Mesendoderm (in vitro differentiated cells): ENCODE results near the gene KIAA0825.
A peak's percentile ranks its signal among the peaks of the same experiment; 100 is the strongest.

ENCODE experiments used
- DNase-seq: peaks from one replicate; pipeline ENCODE4 v3.0.0; 2013
- H2AK5ac ChIP-seq: 2 replicates; pipeline ENCODE4 v1.6.1; 2013; ENCODE audit warnings: low read length, inconsistent platforms
- H2BK120ac ChIP-seq: 2 replicates; pipeline ENCODE4 v1.6.1; 2013; ENCODE audit warnings: low read depth, mild to moderate bottlenecking, low read length, moderate library complexity, mixed read lengths
- H2BK15ac ChIP-seq: replicated peaks from 2 replicates; pipeline ENCODE4 v1.6.1; 2013; ENCODE audit warnings: low read depth, mild to moderate bottlenecking, moderate library complexity
- H2BK5ac ChIP-seq: 2 replicates; pipeline ENCODE4 v1.6.1; 2013; ENCODE audit warnings: low read length, inconsistent platforms
- H3K18ac ChIP-seq: 2 replicates; pipeline ENCODE4 v1.6.1; 2013; ENCODE audit warnings: mild to moderate bottlenecking, low read length, mixed read lengths
- H3K23ac ChIP-seq: one replicate; pipeline ENCODE4 v1.6.1; 2013; ENCODE audit warnings: low read length
- H3K27ac ChIP-seq: 2 replicates; pipeline ENCODE4 v1.5.1; 2013; ENCODE audit warnings: low read depth, mild to moderate bottlenecking, inconsistent platforms, low read length, moderate library complexity
- H3K27me3 ChIP-seq: 2 replicates; pipeline ENCODE4 v1.6.1; 2013; ENCODE audit warnings: low read length, control low read depth, mild to moderate bottlenecking, inconsistent platforms; ENCODE audit not compliant: insufficient read depth, poor library complexity
- H3K36me3 ChIP-seq: 2 replicates; pipeline ENCODE4 v1.6.1; 2013; ENCODE audit warnings: low read length, inconsistent platforms; ENCODE audit not compliant: control insufficient read depth, insufficient read depth
- H3K4ac ChIP-seq: one replicate; pipeline ENCODE4 v1.6.1; 2013; ENCODE audit warnings: low read depth, mild to moderate bottlenecking, low read length, moderate library complexity
- H3K4me1 ChIP-seq: 2 replicates; pipeline ENCODE4 v1.6.1; 2013; ENCODE audit warnings: low read depth, low read length, inconsistent platforms; ENCODE audit not compliant: control insufficient read depth
- H3K4me2 ChIP-seq: 2 replicates; pipeline ENCODE4 v1.6.1; 2013; ENCODE audit warnings: low read length
- H3K4me3 ChIP-seq: 2 replicates; pipeline ENCODE4 v1.5.1; 2013; ENCODE audit warnings: mild to moderate bottlenecking, low read length
- H3K56ac ChIP-seq: one replicate; pipeline ENCODE4 v1.6.1; 2013; ENCODE audit warnings: low read length
- H3K79me1 ChIP-seq: 2 replicates; pipeline ENCODE4 v1.6.1; 2013; ENCODE audit warnings: low read length, inconsistent platforms
- H3K79me2 ChIP-seq: 2 replicates; pipeline ENCODE4 v1.6.1; 2013; ENCODE audit warnings: mild to moderate bottlenecking, low read length; ENCODE audit not compliant: control insufficient read depth, insufficient read depth
- H3K9ac ChIP-seq: 2 replicates; pipeline ENCODE4 v1.6.1; 2013; ENCODE audit warnings: low read length, inconsistent platforms
- H4K5ac ChIP-seq: one replicate; pipeline ENCODE4 v1.6.1; 2013; ENCODE audit warnings: low read length
- H4K8ac ChIP-seq: one replicate; pipeline ENCODE4 v1.6.1; 2013; ENCODE audit warnings: low read depth, mild to moderate bottlenecking, control low read depth, low read length, moderate library complexity
- WGBS: extraction: QIAGEN DNeasy Blood & Tissue Kit; methylation state at CpG from one replicate; pipeline ENCODE4 v1.1.7; 2013; ENCODE audit warnings: low lambda C conversion rate, missing lambda C conversion rate; ENCODE audit not compliant: insufficient coverage; ENCODE audit errors: extremely low coverage; 5-methylcytosine and 5-hydroxymethylcytosine counted together

The KIAA0825 gene

DNA sequence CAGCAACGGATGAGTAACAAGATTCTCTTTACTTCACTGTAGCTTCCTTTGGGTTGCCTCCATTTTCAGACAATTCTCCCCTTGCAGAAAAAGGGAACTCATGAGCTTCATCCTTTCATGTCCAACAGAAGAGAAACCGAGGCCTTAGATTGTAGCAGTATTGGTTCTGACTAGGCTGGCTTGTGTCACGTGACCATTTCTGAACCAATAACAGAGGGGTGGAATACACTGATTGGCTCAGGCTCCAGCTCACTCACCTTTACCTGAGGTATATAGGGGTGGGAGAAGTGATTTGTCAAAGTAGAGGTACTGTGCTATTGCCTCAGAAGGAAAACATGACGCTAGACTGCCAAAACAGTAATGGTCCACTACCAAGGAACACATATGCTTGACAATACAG lies 343.7 kb downstream of the KIAA0825 start:
- no peak overlapping the region for H2BK5ac ChIP-seq
- no peak for DNase-seq
- no CpG with 5 or more reads among the region's 4 CpGs for WGBS

GRCh38 chr5:94268226-94268625 lies 350.2 kb downstream of the KIAA0825 start:
- WGBS, result no CpG with 5 or more reads among the region's 3 CpGs
- H2AK5ac ChIP-seq, result no peak overlapping the region
- no peak overlapping the region for H3K4me3 ChIP-seq
- no peak overlapping the region for H3K9ac ChIP-seq
- no peak overlapping the region for H3K18ac ChIP-seq
- H4K8ac ChIP-seq, result no peak overlapping the region
- H2BK5ac ChIP-seq, result no peak overlapping the region
- H3K4ac ChIP-seq, result no peak overlapping the region
- no peak overlapping the region for H3K23ac ChIP-seq
- no peaks in the 10 kb centered on the region for H3K79me2 ChIP-seq
- H2BK120ac ChIP-seq, result no peak overlapping the region
- no peak overlapping the region for H4K5ac ChIP-seq
- H3K4me2 ChIP-seq, result no peak overlapping the region
- H3K27me3 ChIP-seq, result no peaks in the 10 kb centered on the region
- no peaks in the 10 kb centered on the region for H3K4me1 ChIP-seq
- no peak overlapping the region for H3K27ac ChIP-seq
- no peaks in the 10 kb centered on the region for H3K79me1 ChIP-seq
- no peak overlapping the region for H2BK15ac ChIP-seq
- H3K56ac ChIP-seq, result no peak overlapping the region
- H3K36me3 ChIP-seq, result no peaks in the 10 kb centered on the region
- no peak for DNase-seq

More for the DNA sequence above, 343.7 kb downstream of the KIAA0825 start:
- Histone ChIP-seq H3K56ac (no peak overlapping the region), H3K4me1 (no peaks in the 10 kb centered on the region), H2AK5ac (no peak overlapping the region), H3K4me3 (no peak overlapping the region), H2BK15ac (no peak overlapping the region), H3K9ac (no peak overlapping the region), H4K8ac (no peak overlapping the region), H3K79me1 (peaks cover 2% of the 10 kb centered on the region), H2BK120ac (no peak overlapping the region), H4K5ac (no peak overlapping the region), H3K27ac (no peak overlapping the region), H3K18ac (no peak overlapping the region), H3K4ac (no peak overlapping the region), H3K36me3 (no peaks in the 10 kb centered on the region), H3K23ac (no peak overlapping the region), H3K79me2 (peaks cover 4% of the 10 kb centered on the region), H3K27me3 (no peaks in the 10 kb centered on the region), H3K4me2 (no peak overlapping the region)

DNA sequence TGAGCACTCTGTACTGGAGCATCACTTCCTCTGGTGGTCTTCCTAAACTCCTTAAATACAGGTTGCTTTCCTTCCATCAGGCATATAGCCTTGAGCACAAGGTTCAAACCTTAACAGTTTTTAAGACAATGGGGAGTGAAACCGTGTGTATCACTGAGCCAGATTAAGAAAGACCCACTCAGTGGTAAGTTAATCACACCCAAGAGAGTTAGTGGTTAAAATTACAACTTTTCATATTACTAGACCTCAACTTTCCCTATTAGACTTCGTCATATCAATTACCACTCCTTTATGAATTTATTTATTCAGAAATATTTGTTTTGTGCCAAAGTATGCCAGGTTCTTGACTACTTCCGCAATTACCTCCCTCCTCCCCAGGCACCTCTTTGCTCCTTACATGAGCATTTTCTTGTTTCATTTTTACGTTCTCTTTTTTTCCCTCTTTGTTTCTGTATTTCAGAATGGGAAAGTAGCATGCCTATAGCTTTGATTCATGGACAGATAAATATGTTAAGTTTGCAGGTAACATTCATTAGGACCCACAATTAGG lies 351.0 kb downstream of the KIAA0825 start:
- H3K4me1 ChIP-seq, result no peaks in the 10 kb centered on the region

GRCh38 chr5:94266170-94266569 lies 352.2 kb downstream of the KIAA0825 start:
- H3K79me2 ChIP-seq, result no peaks in the 10 kb centered on the region
- H3K18ac ChIP-seq, result no peak overlapping the region
- H2BK5ac ChIP-seq, result no peak overlapping the region
- H2BK120ac ChIP-seq, result no peak overlapping the region
- H3K27ac ChIP-seq, result no peak overlapping the region
- no peak overlapping the region for H3K56ac ChIP-seq
- no peak overlapping the region for H3K9ac ChIP-seq
- H4K8ac ChIP-seq, result no peak overlapping the region
- no peak overlapping the region for H2BK15ac ChIP-seq
- no peak overlapping the region for H4K5ac ChIP-seq
- H3K4me1 ChIP-seq, result no peaks in the 10 kb centered on the region
- H2AK5ac ChIP-seq, result no peak overlapping the region
- no peak overlapping the region for H3K4me2 ChIP-seq
- H3K36me3 ChIP-seq, result no peaks in the 10 kb centered on the region
- no peak overlapping the region for H3K23ac ChIP-seq
- no peaks in the 10 kb centered on the region for H3K79me1 ChIP-seq
- no peak for DNase-seq
- H3K4ac ChIP-seq, result no peak overlapping the region
- no peaks in the 10 kb centered on the region for H3K27me3 ChIP-seq
- H3K4me3 ChIP-seq, result no peak overlapping the region

More for the DNA sequence above, 351.0 kb downstream of the KIAA0825 start:
- no peak overlapping the region for H3K4me3 ChIP-seq
- H2BK120ac ChIP-seq, result no peak overlapping the region
- H2BK5ac ChIP-seq, result no peak overlapping the region
- WGBS, result no CpG with 5 or more reads among the region's 4 CpGs
- no peak overlapping the region for H3K56ac ChIP-seq
- no peak overlapping the region for H3K4me2 ChIP-seq
- H3K23ac ChIP-seq, result no peak overlapping the region
- no peaks in the 10 kb centered on the region for H3K36me3 ChIP-seq
- H3K4ac ChIP-seq, result no peak overlapping the region
- H3K9ac ChIP-seq, result no peak overlapping the region
- no peak overlapping the region for H2BK15ac ChIP-seq
- H4K8ac ChIP-seq, result no peak overlapping the region
- H2AK5ac ChIP-seq, result no peak overlapping the region
- H3K27me3 ChIP-seq, result no peaks in the 10 kb centered on the region
- H4K5ac ChIP-seq, result no peak overlapping the region
- peak overlapping the region; percentile 28 for H3K18ac ChIP-seq
- H3K79me1 ChIP-seq, result no peaks in the 10 kb centered on the region
- H3K79me2 ChIP-seq, result no peaks in the 10 kb centered on the region
- H3K27ac ChIP-seq, result no peak overlapping the region
- DNase-seq, result no peak

DNA sequence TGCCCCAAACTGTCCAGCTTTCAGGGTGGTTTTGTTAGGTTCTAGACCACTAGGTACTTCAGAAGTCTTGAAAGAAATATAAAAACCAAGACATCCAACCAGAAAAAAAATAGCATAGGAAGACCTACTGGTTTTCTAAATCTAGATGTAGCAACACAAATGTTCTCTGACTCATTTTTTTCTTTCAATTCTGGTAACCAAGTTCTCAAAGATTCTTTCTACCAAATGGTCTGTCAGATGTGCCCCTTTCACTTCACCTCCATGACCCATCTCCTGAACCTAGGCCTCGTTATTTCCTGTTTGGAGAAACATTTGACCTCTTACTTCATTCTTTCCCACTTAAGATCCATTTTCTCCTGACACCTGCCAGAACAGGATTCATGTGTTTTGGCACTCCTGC lies 355.3 kb downstream of the KIAA0825 start:
- H2BK5ac ChIP-seq, result no peak overlapping the region
- no peak overlapping the region for H2BK15ac ChIP-seq
- peak overlapping the region; percentile 36 for H3K4ac ChIP-seq
- H3K23ac ChIP-seq, result no peak overlapping the region
- no peak for DNase-seq
- no peak overlapping the region for H2AK5ac ChIP-seq
- H3K56ac ChIP-seq, result no peak overlapping the region
- no peak overlapping the region for H3K27ac ChIP-seq
- H3K79me1 ChIP-seq, result no peaks in the 10 kb centered on the region
- H3K4me1 ChIP-seq, result no peaks in the 10 kb centered on the region
- no peak overlapping the region for H4K5ac ChIP-seq
- no peak overlapping the region for H3K9ac ChIP-seq
- H3K4me2 ChIP-seq, result no peak overlapping the region
- H3K4me3 ChIP-seq, result no peak overlapping the region
- no peaks in the 10 kb centered on the region for H3K27me3 ChIP-seq
- H4K8ac ChIP-seq, result no peak overlapping the region
- WGBS, result no CpG with 5 or more reads among the region's 1 CpG
- no peak overlapping the region for H2BK120ac ChIP-seq
- H3K79me2 ChIP-seq, result no peaks in the 10 kb centered on the region
- no peak overlapping the region for H3K18ac ChIP-seq
- H3K36me3 ChIP-seq, result no peaks in the 10 kb centered on the region

DNA sequence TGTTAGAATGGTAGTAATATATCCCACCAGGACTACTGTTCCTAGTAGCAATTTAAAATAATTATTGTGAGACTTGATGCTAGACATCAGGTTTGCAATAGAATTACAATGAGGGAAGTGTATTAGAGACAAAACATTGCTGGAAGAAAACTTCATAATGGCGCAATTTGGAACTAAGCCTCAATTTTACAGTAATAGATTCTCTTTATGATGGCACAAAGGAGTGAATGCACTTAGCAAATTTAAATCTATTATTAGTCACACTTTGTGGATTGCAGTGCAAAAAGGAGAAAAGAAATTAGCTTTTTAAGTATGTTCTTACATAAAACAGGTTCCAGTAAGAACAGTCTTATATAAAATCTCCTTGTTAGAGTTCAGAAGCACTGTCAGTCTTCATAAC lies 358.3 kb downstream of the KIAA0825 start:
- Histone ChIP-seq H3K4me1 (no peaks in the 10 kb centered on the region), H2BK5ac (no peak overlapping the region), H2BK15ac (no peak overlapping the region), H3K79me2 (no peaks in the 10 kb centered on the region), H3K36me3 (no peaks in the 10 kb centered on the region), H2AK5ac (no peak overlapping the region), H3K56ac (no peak overlapping the region), H3K18ac (no peak overlapping the region), H3K23ac (no peak overlapping the region), H3K4ac (no peak overlapping the region), H3K9ac (no peak overlapping the region), H4K8ac (no peak overlapping the region), H3K4me3 (no peak overlapping the region), H4K5ac (no peak overlapping the region), H2BK120ac (no peak overlapping the region), H3K79me1 (no peaks in the 10 kb centered on the region), H3K4me2 (no peak overlapping the region), H3K27me3 (no peaks in the 10 kb centered on the region), H3K27ac (no peak overlapping the region)
- no peak for DNase-seq
- no CpG with 5 or more reads among the region's 1 CpG for WGBS
